Adrenal gland (tissue), 5 donors: ENCODE results near the gene CKS2.

Source experiments
- POLR2A ChIP-seq, 2 donors: fragments of 450-650 bp; IDR thresholded peaks; one replicate each; pipeline ENCODE4 v1.6.1; 2017; ENCODE audit warnings: antibody characterized with exemption in 2 of 2, mild to moderate bottlenecking in 2 of 2, moderate library complexity in 1 of 2
- TF ChIP-seq, protein P1 (sequence below), 6 experiments: fragments of 450-650 bp in 4 of 6; fragments of 200-600 bp in 2 of 6; sonication (generic) in 1 of 6; IDR thresholded peaks; 1 replicate in 5 of 6; 2 replicates in 1 of 6; pipeline versions ENCODE4 v1.5.1 to v1.8.0; 2016 to 2021; ENCODE audit warnings: antibody characterized with exemption in 6 of 6, mild to moderate bottlenecking in 2 of 6, moderate library complexity in 1 of 6
- donor health status: DM: no; HTN: no; CAD: no.

DNA sequence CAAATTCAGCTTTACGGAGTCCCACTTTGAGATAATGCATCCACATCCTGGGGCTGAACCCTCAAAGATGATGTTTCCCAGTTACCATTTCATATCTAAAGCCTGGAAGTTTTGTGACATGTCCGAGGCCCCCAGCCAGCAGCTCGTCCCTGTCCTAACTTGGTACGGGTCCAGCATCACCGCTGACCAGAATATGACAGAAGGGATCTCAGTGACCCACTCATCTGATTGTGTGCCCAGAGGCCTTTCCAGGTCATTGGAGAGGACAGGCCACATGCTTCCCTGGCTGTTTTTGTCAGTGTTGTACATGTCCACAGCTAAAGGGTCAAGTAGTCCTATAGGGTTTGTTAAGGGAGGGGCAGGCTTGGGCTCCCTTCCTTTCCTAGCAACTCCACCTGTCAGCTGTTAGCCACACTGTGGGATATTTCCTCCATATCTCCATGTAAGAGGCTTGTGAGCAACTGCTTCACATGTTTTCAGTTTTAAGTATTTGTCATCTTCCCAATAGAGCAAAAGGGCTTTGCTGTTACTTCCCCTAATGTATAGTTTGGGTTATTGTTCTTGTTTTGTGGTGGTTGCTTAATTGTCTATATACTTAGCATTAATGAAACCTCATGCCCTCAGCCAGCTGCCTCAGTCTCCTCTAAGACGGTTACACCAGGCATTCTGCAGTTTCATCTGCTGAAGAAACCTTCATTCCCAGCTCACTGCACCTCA, 40.7 kb downstream of the CKS2 start:
- no peak for TF ChIP-seq POLR2A (IDR thresholded peaks at IDR 0.05)
- TF ChIP-seq, protein P1, sequence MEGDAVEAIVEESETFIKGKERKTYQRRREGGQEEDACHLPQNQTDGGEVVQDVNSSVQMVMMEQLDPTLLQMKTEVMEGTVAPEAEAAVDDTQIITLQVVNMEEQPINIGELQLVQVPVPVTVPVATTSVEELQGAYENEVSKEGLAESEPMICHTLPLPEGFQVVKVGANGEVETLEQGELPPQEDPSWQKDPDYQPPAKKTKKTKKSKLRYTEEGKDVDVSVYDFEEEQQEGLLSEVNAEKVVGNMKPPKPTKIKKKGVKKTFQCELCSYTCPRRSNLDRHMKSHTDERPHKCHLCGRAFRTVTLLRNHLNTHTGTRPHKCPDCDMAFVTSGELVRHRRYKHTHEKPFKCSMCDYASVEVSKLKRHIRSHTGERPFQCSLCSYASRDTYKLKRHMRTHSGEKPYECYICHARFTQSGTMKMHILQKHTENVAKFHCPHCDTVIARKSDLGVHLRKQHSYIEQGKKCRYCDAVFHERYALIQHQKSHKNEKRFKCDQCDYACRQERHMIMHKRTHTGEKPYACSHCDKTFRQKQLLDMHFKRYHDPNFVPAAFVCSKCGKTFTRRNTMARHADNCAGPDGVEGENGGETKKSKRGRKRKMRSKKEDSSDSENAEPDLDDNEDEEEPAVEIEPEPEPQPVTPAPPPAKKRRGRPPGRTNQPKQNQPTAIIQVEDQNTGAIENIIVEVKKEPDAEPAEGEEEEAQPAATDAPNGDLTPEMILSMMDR (IDR thresholded peaks at IDR 0.05) = no peak
